HepG2 (cell line): Measurements from ENCODE around the gene PLXNA4. TPM values are rescaled to one million over a fixed set of nuclear protein-coding genes. Genes with fewer than 3 reads are reported as not detected.

ENCODE experiments used
- ATAC-seq: fragments of 200-7000 bp; cut with Tn5 transposase; 3 replicates; pipeline ENCODE4 v1.9.1; 2020; ENCODE audit warnings: mild to moderate bottlenecking, moderate library complexity
- BruUV-seq: library from RNA; stranded (reverse); fragments of 400-500 nt; replicated peaks from 2 replicates; lab custom pipeline; 2021; lab: Mats Ljungman, UMichigan
- CTCF ChIA-PET: fragments of 300-600 bp; formaldehyde crosslinking; extraction: SDS; loops from one replicate; lab custom pipeline; 2021; ENCODE audit warnings: low total read pairs, inconsistent platforms, low intra/inter-chr PET ratio; lab: Yijun Ruan, JAX
- POLR2A ChIA-PET: fragments of 350-600 bp; sonication (Branson Sonifier 250); formaldehyde crosslinking; loops from one replicate; lab custom pipeline; 2020; ENCODE audit warnings: antibody characterized with exemption, inconsistent platforms; lab: Yijun Ruan, JAX
- DNase-seq: peaks from one replicate; pipeline ENCODE4 v3.0.0-alpha.2; 2015; ENCODE audit warnings: low spot score
- FAIRE-seq: peaks from 3 replicates; lab custom pipeline; 2011; peaks lifted over from hg19 to GRCh38; lab: Jason Lieb, UNC
- H2AFZ ChIP-seq: one replicate; pipeline ENCODE4 v1.6.1; 2011; ENCODE audit warnings: low read length, inconsistent platforms
- H3K27ac ChIP-seq: fragments of 300-600 bp; 3 replicates; pipeline ENCODE4 v1.8.0; 2011; ENCODE audit warnings: mixed run types, mild to moderate bottlenecking, mixed read lengths, low read length, inconsistent platforms; ENCODE audit not compliant: insufficient read depth; ENCODE audit errors: extremely low read length
- H3K27me3 ChIP-seq, 2 experiments: fragments of 200-600 bp in 1 of 2; 2 replicates in 1 of 2; 3 replicates in 1 of 2; pipeline versions ENCODE4 v1.6.0 to v1.8.0; 2011; ENCODE audit warnings: low read length in 2 of 2, mild to moderate bottlenecking in 2 of 2, moderate library complexity in 2 of 2, inconsistent platforms in 1 of 2; ENCODE audit not compliant: insufficient read depth in 2 of 2, control insufficient read depth in 1 of 2
- H3K36me3 ChIP-seq, 2 experiments: fragments of 200-600 bp in 1 of 2; replicated peaks in 1 of 2; 2 replicates in 1 of 2; 3 replicates in 1 of 2; pipeline versions ENCODE4 v1.5.1 to v1.8.0; 2011; ENCODE audit warnings: low read length in 2 of 2, inconsistent platforms in 1 of 2; ENCODE audit not compliant: insufficient read depth in 2 of 2, control insufficient read depth in 1 of 2
- H3K4me1 ChIP-seq: 2 replicates; pipeline ENCODE4 v1.5.1; 2012; ENCODE audit warnings: low read length, inconsistent platforms; ENCODE audit not compliant: insufficient read depth
- H3K4me2 ChIP-seq: 2 replicates; pipeline ENCODE4 v1.6.0; 2011; ENCODE audit warnings: low read depth, low read length, inconsistent platforms
- H3K4me3 ChIP-seq, 3 experiments: fragments of 200-600 bp in 1 of 3; sonication (generic), shearing (Covaris generic) in 1 of 3; replicated peaks in 1 of 3; 2 replicates each; pipeline ENCODE4 v1.5.1; 2011 to 2016; ENCODE audit warnings: low read length in 3 of 3, inconsistent platforms in 2 of 3, low read depth in 2 of 3, mild to moderate bottlenecking in 2 of 3, control low read depth in 1 of 3, mixed read lengths in 1 of 3; ENCODE audit not compliant: insufficient read depth in 1 of 3
- H3K79me2 ChIP-seq: one replicate; pipeline ENCODE4 v1.6.1; 2011; ENCODE audit warnings: low read length, inconsistent platforms; ENCODE audit not compliant: insufficient read depth
- H3K9ac ChIP-seq: 2 replicates; pipeline ENCODE4 v1.6.0; 2011; ENCODE audit warnings: mild to moderate bottlenecking, low read depth, low read length, inconsistent platforms; ENCODE audit not compliant: insufficient read depth
- H3K9me3 ChIP-seq: 2 replicates; pipeline ENCODE4 v1.5.1; 2012; ENCODE audit warnings: mild to moderate bottlenecking, low read length
- H4K20me1 ChIP-seq: 2 replicates; pipeline ENCODE4 v1.6.0; 2011; ENCODE audit warnings: inconsistent platforms, mild to moderate bottlenecking, low read length, moderate library complexity; ENCODE audit not compliant: insufficient read depth
- ATF7-NPFF ChIP-seq: sonication (generic); formaldehyde crosslinking; IDR thresholded peaks from 2 replicates; pipeline ENCODE4 v1.8.1; 2023; ENCODE audit warnings: mild to moderate bottlenecking, low read depth, missing genetic modification reagents, moderate library complexity
- E2F1 ChIP-seq: sonication (generic); formaldehyde crosslinking; IDR thresholded peaks from 2 replicates; pipeline ENCODE4 v1.5.0; 2020; ENCODE audit warnings: missing genetic modification reagents
- E2F2 ChIP-seq: sonication (generic); formaldehyde crosslinking; IDR thresholded peaks from 2 replicates; pipeline ENCODE4 v1.4.0; 2020; ENCODE audit warnings: missing genetic modification reagents, borderline replicate concordance
- FLYWCH1 ChIP-seq: sonication (generic); formaldehyde crosslinking; IDR thresholded peaks from 2 replicates; pipeline ENCODE4 v1.8.1; 2023; ENCODE audit warnings: mild to moderate bottlenecking, missing genetic modification reagents
- MEF2D ChIP-seq: sonication (generic); formaldehyde crosslinking; IDR thresholded peaks from 2 replicates; pipeline ENCODE4 v1.5.1; 2020; ENCODE audit warnings: mild to moderate bottlenecking, missing genetic modification reagents
- ZFP41 ChIP-seq: sonication (generic); formaldehyde crosslinking; IDR thresholded peaks from 2 replicates; pipeline ENCODE4 v1.4.0; 2020; ENCODE audit warnings: mild to moderate bottlenecking, missing genetic modification reagents, borderline replicate concordance
- ZHX1 ChIP-seq: sonication (generic); formaldehyde crosslinking; IDR thresholded peaks from 2 replicates; pipeline ENCODE4 v1.8.1; 2022; ENCODE audit warnings: low read depth, mild to moderate bottlenecking, missing genetic modification reagents
- ZNF276 ChIP-seq: sonication (generic); formaldehyde crosslinking; IDR thresholded peaks from 2 replicates; pipeline ENCODE4 v1.4.0; 2020; ENCODE audit warnings: mild to moderate bottlenecking, low read depth, missing genetic modification reagents
- ZNF329 ChIP-seq: sonication (generic); formaldehyde crosslinking; IDR thresholded peaks from 2 replicates; pipeline ENCODE4 v1.9.0; 2021; ENCODE audit warnings: low read depth, mild to moderate bottlenecking, missing genetic modification reagents
- WGBS: methylation state at CpG from one replicate; pipeline ENCODE4 v1.1.6; 2017; ENCODE audit warnings: low lambda C conversion rate; 5-methylcytosine and 5-hydroxymethylcytosine counted together
- in situ Hi-C: cut with HindIII; loops from 2 replicates; pipeline ENCODE4 v1.10.0; 2017; ENCODE audit warnings: low pct_unique_long_range_greater_than_20kb; ENCODE audit not compliant: extremely low pct_ligation_motif_present
- intact Hi-C: fragments of 100-400 bp; cut with micrococcal nuclease; formaldehyde crosslinking; loops from one replicate; pipeline ENCODE4 v1.10.0; 2022; ENCODE audit not compliant: unreplicated experiment
- polyA plus RNA-seq, 8 experiments: library from polyadenylated mRNA; depleted of rRNA in 3 of 8; stranded (reverse) in 7 of 8; unstranded in 1 of 8; fragments of >200 nt; fragmentation: Illumina TruSeq in 4 of 8; extraction: Trizol in 4 of 8; gene quantifications; 2 replicates each; pipeline versions ENCODE4 v1.2.1 to v1.2.3, GENCODE V29; 2011 to 2016; ENCODE audit warnings: low read depth in 4 of 8, missing spikeins in 1 of 8, mixed read lengths in 1 of 8; ENCODE audit not compliant: insufficient read depth in 1 of 8
- total RNA-seq, 5 experiments: library from RNA; depleted of rRNA; stranded (reverse); fragments of >200 nt; fragmentation: Illumina TruSeq; extraction: Trizol; gene quantifications; 2 replicates each; pipeline ENCODE4 v1.2.3, GENCODE V29; 2016; ENCODE audit warnings: low read depth in 1 of 5
- TF ChIP-seq, protein P1 (sequence below): sonication (generic); formaldehyde crosslinking; IDR thresholded peaks from 2 replicates; pipeline ENCODE4 v1.4.0; 2020; ENCODE audit warnings: mild to moderate bottlenecking, missing genetic modification reagents

The PLXNA4 gene
- total and polyA plus RNA-seq, 2 of the 13 experiments (the other 11 are each of a cell fraction or from before 2014, with no cell fraction given), result 0.01 to 0.04 TPM

DNA sequence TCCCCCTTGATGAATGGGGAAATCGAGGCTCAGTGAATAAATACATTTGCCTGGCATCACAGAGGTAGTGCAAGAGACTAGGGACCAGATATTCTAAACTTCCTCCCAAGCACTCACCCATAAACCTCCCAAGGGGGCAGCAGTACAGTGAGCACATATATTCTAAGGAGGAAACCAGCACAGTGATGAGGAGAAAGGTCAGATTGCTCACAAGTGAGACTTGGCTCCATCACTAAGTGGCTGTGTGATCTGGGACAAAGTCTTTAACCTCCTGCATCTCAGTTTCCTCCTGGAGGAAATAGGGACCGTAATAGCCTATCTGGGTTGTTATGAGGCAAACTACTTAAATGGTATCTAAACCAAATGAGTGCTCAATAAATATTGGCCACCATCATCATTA lies 4.3 kb downstream of the PLXNA4 start:
- DNase-seq, result no peak
- ATAC-seq, result no peak
- no peak overlapping the region for H3K4me3 ChIP-seq
- no peaks in the 10 kb centered on the region for H3K79me2 ChIP-seq
- no peak overlapping the region for H3K4me2 ChIP-seq
- WGBS, result 13% methylated on average over 2 of the region's 2 CpGs
- POLR2A ChIA-PET, result no interaction called here
- CTCF ChIA-PET, result no interaction called here
- no peaks in the 10 kb centered on the region for H3K36me3 ChIP-seq
- H3K27me3 ChIP-seq, result peaks cover 11 to 59% of the 10 kb centered on the region in 2 experiments; a peak in 4 of 5 replicates
- intact Hi-C loops (no loop called here), in situ Hi-C loops (loop anchor here (5.0 kb wide), 1 partner anchor 245 kb away; no protein-coding TSS in a partner anchor)
- no peak overlapping the region for H3K9ac ChIP-seq
- H3K27ac ChIP-seq, result no peak overlapping the region
- TF ChIP-seq MEF2D, result no peak
- TF ChIP-seq, protein P1, sequence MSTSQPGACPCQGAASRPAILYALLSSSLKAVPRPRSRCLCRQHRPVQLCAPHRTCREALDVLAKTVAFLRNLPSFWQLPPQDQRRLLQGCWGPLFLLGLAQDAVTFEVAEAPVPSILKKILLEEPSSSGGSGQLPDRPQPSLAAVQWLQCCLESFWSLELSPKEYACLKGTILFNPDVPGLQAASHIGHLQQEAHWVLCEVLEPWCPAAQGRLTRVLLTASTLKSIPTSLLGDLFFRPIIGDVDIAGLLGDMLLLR (CRISPR knock-in tag), result no peak
- TF ChIP-seq E2F1 (CRISPR knock-in tag), result no peak
- no peak for TF ChIP-seq E2F2 (CRISPR knock-in tag)
- no peak for TF ChIP-seq ZFP41 (CRISPR knock-in tag)
- no peak for TF ChIP-seq ATF7-NPFF
- TF ChIP-seq FLYWCH1 (CRISPR knock-in tag), result no peak
- TF ChIP-seq ZNF329, result no peak
- no peak for TF ChIP-seq ZHX1
- TF ChIP-seq ZNF276 (CRISPR knock-in tag), result no peak
- no peak overlapping the region for H2AFZ ChIP-seq
- no peaks in the 10 kb centered on the region for H4K20me1 ChIP-seq
- no TSS peak for BruUV-seq
- FAIRE-seq, result no peak
- no peaks in the 10 kb centered on the region for H3K4me1 ChIP-seq
- no peaks in the 10 kb centered on the region for H3K9me3 ChIP-seq
